Measurements from ENCODE around the gene ADORA2B. TPM values are rescaled to one million over a fixed set of nuclear protein-coding genes. Genes with fewer than 3 reads are reported as not detected.
"Not testable (repeated sequence)": the region's sequence is repeated elsewhere in the genome, so short reads cannot be mapped to it uniquely, and the experiment has no call there.

The ADORA2B gene
- total RNA-seq, 2 experiments from 2014 or later, result 2.1 to 2.6 TPM

GRCh38 chr17:15973016-15973415, 28.1 kb downstream of the ADORA2B start:
- ChIA-PET CTCF (no interaction called here), POLR2A (no interaction called here)

DNA sequence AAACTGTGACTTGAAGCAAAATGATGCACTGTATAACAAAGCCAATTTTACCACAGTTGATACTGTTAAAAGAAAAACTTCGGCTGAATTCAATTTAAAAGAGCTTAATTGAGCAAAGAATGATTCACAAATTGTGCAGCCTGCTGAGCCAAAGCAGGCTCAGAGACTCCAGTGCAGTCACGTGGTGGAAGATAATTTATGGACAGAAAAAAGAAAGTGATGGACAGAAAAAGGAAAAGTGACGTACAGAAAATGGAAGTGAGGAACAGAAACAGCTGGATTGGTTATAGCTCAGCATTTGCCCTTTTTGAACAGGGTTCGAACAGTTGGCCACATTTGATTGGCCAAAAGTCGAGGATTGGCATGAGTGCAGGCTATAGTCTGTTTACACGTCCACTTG, 28.9 kb downstream of the ADORA2B start:
- POLR2A ChIA-PET, result no interaction called here
- CTCF ChIA-PET, result no interaction called here

- ChIA-PET CTCF (no interaction called here), POLR2A (no interaction called here)
Observed at GRCh38 chr17:15977894-15978293, 33.0 kb downstream of the ADORA2B start.

- ChIA-PET CTCF (no interaction called here), POLR2A (no interaction called here)
Observed at GRCh38 chr17:15978606-15979005, 33.7 kb downstream of the ADORA2B start.

DNA sequence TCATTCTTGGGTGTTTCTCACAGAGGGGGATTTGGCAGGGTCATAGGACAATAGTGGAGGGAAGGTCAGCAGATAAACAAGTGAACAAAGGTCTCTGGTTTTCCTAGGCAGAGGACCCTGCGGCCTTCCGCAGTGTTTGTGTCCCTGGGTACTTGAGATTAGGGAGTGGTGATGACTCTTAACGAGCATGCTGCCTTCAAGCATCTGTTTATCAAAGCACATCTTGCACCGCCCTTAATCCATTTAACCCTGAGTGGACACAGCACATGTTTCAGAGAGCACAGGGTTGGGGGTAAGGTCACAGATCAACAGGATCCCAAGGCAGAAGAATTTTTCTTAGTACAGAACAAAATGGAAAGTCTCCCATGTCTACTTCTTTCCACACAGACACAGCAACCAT, 34.1 kb downstream of the ADORA2B start:
- CTCF ChIA-PET, POLR2A ChIA-PET: not testable (repeated sequence)

GRCh38 chr17:15981208-15981607, 36.3 kb downstream of the ADORA2B start:
- ChIA-PET POLR2A (no interaction called here), CTCF (no interaction called here)

GRCh38 chr17:15981646-15982580, 37.0 kb downstream of the ADORA2B start:
- CTCF ChIA-PET, result no interaction called here
- POLR2A ChIA-PET, result interaction anchor here (0.8 kb wide), 1 partner anchor 18 kb away, joined by 3 read pairs; the partner anchor contains the start of genes TTC19 and ZSWIM7

- ChIA-PET CTCF (interaction anchor here (0.7 to 1.4 kb wide), 2 partner anchors 51 to 297 kb away, joined by 3 to 5 read pairs; partner anchors contain the start of genes ADORA2B and ZNF286A), POLR2A (no interaction called here)
Observed at GRCh38 chr17:15996322-15996721, 51.4 kb downstream of the ADORA2B start.

DNA sequence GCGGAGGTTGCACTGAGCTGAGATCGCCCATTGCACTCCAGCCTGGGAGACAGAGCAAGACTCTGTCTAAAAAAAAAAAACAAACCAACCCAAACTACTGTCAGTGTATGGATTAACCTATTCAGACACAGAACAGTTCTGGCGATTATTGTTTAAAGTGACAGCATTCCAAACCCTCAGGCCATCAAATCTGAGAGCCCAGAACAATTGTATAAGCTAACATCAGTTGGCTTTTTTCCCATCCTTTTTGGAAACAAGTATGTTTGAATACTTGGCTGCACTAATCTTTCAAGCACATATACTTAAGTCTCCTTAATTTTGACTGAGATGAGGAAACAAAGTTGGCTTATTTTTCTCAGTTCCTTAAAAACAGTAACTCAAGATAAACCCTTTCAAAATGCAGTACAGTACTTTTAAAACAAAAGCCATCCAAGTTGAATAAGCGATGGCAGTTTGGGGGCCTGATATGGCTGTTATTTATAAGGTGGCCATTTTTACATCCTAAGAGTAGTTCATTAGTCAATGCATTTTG, 53.2 kb downstream of the ADORA2B start:
- CTCF ChIA-PET, result interaction anchor here (0.6 to 2.6 kb wide), 6 partner anchors 39 to 169 kb away, joined by 3 to 12 read pairs (median 5); partner anchors contain the start of gene ADORA2B
- POLR2A ChIA-PET, result no interaction called here

DNA sequence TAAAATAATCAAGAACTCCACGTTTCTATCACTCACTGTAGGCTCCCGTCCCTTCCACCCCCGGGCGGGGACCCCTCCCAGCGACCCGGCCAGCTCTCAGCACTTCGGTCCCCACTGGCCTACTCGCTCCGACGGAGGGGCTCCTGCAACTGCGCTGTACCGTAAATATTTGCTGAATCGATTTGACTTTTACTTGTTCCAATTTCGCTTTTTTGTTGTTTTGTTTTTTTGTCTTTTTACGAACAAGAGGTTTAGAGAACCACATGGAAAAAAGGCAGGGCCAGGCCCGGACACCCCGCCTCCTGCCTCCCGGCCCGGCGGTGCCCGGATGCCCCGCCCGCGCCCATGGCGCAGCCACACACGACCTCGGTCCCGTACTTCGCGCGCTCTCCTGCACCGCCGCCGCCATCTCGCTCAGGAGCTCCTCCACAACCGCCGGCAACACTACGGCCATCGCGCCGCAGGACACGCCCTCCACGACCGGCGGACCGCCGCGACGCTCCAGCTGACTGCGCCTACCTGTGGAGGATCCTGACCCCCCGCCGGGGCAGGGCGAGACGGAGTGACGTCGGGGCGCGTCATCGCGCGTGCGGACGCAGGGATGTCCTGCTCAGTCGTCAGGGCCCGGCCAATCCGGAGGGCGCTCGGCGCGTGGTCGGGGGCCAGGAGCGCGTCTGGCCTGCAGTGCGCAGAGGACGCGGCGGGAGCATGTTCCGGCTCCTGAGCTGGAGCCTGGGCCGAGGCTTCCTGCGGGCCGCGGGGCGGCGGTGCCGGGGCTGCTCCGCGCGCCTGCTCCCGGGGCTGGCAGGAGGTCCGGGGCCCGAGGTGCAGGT, 54.4 kb downstream of the ADORA2B start, which contains the start of the genes TTC19 and ZSWIM7:
Gene TTC19, plus strand, starts transcription at position 684 of the 833 bp plus-strand sequence. Its CDS starts 25 bp downstream, at position 709.
Gene ZSWIM7, minus strand, starts transcription at position 564 of the 833 bp plus-strand sequence. Its CDS starts 110 bp downstream, at position 454.
- ChIA-PET POLR2A (interaction anchor here (0.9 to 1.5 kb wide), 2 partner anchors 17 to 218 kb away, joined by 3 read pairs; no protein-coding TSS in a partner anchor), CTCF (interaction anchor here (0.6 to 2.6 kb wide), 12 partner anchors 9 to 386 kb away, joined by 3 to 12 read pairs (median 4); partner anchors contain the start of gene ADORA2B)

DNA sequence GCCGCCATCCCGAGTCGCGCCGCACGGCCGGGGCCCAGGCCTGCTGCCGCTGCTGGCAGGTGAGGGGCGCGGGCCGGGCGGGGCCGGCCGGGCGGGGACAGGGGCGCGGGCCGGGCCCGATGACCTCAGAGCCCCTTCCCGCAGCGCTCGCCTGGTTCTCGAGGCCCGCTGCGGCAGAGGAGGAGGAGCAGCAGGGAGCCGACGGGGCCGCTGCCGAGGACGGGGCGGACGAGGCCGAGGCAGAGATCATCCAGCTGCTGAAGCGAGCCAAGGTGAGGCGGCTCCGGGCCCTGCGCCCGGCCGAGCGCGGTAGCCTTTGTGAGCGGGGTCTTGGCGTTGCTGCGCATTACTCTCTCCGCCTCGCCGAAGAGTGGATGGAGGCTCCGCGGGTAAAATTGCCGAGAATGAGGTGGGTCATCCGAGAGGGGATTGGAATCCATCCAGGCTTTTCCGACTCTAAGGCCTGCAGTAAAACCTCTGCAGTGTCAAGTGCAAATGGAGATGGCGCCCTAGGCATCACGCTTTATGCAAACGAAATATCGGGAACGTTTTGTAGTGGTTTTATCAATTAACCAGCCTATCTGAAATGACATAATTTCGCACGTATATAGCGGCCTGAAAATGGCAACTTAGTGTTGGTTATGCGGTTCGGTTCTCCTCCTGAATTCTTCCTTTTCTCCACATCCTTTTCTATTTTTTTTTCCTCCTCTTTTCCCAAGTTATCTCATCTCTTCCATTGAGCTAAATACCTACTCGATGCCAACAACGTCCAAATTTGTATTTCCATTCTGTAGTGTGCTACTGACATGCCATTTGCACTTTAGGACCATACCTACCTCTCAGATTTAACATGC, 55.3 kb downstream of the ADORA2B start:
- ChIA-PET POLR2A (interaction anchor here (0.9 to 1.5 kb wide), 2 partner anchors 18 to 218 kb away, joined by 3 read pairs; no protein-coding TSS in a partner anchor), CTCF (interaction anchor here (0.7 to 2.6 kb wide), 6 partner anchors 25 to 172 kb away, joined by 3 to 12 read pairs (median 4); partner anchors contain the start of gene ADORA2B)

GRCh38 chr17:16001226-16001897, 56.4 kb downstream of the ADORA2B start:
- CTCF ChIA-PET, result interaction anchor here (1.3 to 1.6 kb wide), 2 partner anchors 25 to 173 kb away, joined by 3 to 4 read pairs; no protein-coding TSS in a partner anchor
- POLR2A ChIA-PET, result no interaction called here

- ChIA-PET CTCF (interaction anchor here (0.5 kb wide), 1 partner anchor 226 kb away, joined by 3 read pairs; no protein-coding TSS in a partner anchor), POLR2A (no interaction called here)
Observed at GRCh38 chr17:16002708-16003260, 57.9 kb downstream of the ADORA2B start.

- ChIA-PET POLR2A (no interaction called here), CTCF (interaction anchor here (0.6 kb wide), 1 partner anchor 14 kb away, joined by 3 read pairs; no protein-coding TSS in a partner anchor)
Observed at GRCh38 chr17:16003841-16004240, 58.9 kb downstream of the ADORA2B start.

DNA sequence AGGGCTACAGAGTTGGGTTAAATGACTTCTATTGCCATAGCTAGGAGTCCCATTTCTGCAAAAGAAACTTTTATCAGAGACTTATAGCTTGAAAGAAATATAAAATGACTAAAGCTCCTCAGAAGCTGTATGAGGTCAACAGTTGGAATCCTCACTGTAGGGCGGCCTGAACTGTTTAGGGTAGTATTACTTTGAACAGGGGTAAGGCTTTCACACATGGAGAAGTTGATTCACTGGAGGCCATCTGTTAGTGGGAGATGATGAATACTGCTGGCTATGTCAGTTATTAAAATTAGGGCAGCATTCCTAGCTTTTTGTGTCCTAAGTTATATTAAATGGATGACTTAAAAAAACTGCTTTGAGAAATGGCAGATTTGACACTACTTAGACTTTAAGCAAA, 60.7 kb downstream of the ADORA2B start:
- POLR2A ChIA-PET, result no interaction called here
- CTCF ChIA-PET, result no interaction called here

DNA sequence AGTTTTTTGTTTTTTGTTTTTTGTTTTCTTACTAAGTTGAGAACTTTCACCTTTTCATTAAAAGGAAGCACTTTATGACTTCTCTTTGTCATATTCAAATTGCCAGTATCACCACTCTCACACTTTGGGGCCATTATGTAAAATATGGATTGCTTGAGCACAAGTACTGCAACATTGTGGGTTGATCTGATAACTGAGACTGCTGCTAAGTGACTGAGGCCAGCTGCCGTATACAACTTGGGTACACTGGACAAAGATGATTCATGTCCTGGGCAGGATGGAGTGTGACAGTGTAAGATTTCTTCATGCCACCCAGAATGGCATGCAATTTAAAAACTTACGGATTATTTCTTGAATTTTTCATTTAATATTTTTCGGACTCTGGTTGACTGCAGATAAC, 62.5 kb downstream of the ADORA2B start:
- ChIA-PET POLR2A (no interaction called here), CTCF (no interaction called here)

DNA sequence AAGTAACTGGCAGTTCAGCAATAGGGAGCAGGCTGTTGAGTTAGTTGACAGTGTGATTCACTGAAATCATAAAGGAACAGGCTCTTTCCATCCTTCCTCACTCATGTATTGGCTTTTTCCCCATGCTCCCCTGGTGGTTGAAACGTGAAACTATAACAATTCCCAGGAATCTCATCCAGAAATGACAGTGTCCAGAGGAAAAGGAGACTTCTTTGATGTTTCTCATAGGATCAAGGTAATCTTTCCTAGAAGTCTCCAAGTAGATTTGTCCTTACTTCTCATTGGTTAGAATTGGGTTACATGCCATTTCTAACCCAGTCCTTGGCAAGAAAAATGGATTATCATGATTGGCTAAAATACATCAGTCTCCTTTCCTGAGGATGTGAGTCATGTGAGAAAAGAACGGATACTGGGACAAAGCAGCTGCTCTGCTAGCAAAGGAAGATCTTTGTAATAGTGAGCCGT, 69.0 kb downstream of the ADORA2B start:
- ChIA-PET POLR2A (no interaction called here), CTCF (no interaction called here)

GRCh38 chr17:16019347-16019746, 74.4 kb downstream of the ADORA2B start:
- CTCF ChIA-PET, result no interaction called here
- POLR2A ChIA-PET, result no interaction called here

All from activated CD8-positive, alpha-beta memory T cell treated with anti-CD3 and anti-CD28 coated beads for 36 hours (primary cell).